ENCODE measurements around the gene ZFAND3. TPM values are rescaled to one million over a fixed set of nuclear protein-coding genes. Genes with fewer than 3 reads are reported as not detected.
"Not testable (repeated sequence)": the region's sequence is repeated elsewhere in the genome, so short reads cannot be mapped to it uniquely, and the experiment has no call there.

The ZFAND3 gene
- total RNA-seq, 4 donors from 2014 or later: 37.3 to 70.1 (median 55.2) TPM

DNA sequence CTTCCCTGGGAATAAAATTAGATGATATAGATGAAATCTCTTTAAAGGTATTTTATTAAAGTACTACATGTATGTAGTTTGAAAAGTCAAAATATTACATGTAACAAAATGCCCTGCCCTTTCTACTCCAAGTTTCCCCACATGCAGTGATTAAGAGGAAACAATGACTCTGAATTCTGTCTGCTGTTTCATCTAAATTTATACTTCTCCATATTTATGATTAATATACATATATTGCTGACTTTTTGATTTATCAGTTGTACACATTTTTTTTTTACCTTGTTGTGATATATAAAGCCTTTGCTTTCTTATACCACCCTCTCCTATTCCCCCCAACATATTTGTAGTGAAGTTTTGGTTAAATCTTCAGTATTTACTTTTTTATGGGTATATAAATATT is 127.9 kb downstream of the ZFAND3 start:
- no peaks in the 10 kb centered on the region for H3K9me3 ChIP-seq
- no peak overlapping the region for H3K4me3 ChIP-seq
- no peak for TF ChIP-seq CTCF (IDR thresholded peaks at IDR 0.05)
- TF ChIP-seq POLR2AphosphoS5 (IDR thresholded peaks at IDR 0.05): no peak
- no peak for TF ChIP-seq POLR2A (IDR thresholded peaks at IDR 0.05; ENCODE audit: low read depth)
- TF ChIP-seq EP300 (IDR thresholded peaks at IDR 0.05): no peak
- intact Hi-C loops (cut with DNase I): no loop called here
- H3K27ac ChIP-seq (replicated peaks in 1 of 4): no peak overlapping the region
- DNase-seq (ENCODE audit: extremely low spot score): no peak
- no peaks in the 10 kb centered on the region for H3K27me3 ChIP-seq
- H3K36me3 ChIP-seq: no peaks in the 10 kb centered on the region
- H3K4me1 ChIP-seq: peaks cover 6 to 68% (median 36%) of the 10 kb centered on the region in 4 donors

GRCh38 chr6:37948584-37948983 is 129.1 kb downstream of the ZFAND3 start:
- DNase-seq (ENCODE audit: extremely low spot score); H3K9me3 ChIP-seq; H3K27me3 ChIP-seq; H3K27ac ChIP-seq (replicated peaks in 1 of 4); intact Hi-C loops (cut with DNase I); H3K36me3 ChIP-seq; H3K4me3 ChIP-seq: not testable (repeated sequence)
- peaks cover 6 to 60% (median 33%) of the 10 kb centered on the region in 4 donors for H3K4me1 ChIP-seq
- WGBS: 93% methylated on average over 2 of the region's 2 CpGs

- H3K4me3 ChIP-seq: no peak overlapping the region
- no peak for DNase-seq (ENCODE audit: extremely low spot score)
- no peaks in the 10 kb centered on the region for H3K9me3 ChIP-seq
- intact Hi-C loops (cut with DNase I): no loop called here
- no peak for TF ChIP-seq EP300 (IDR thresholded peaks at IDR 0.05)
- TF ChIP-seq CTCF (IDR thresholded peaks at IDR 0.05): no peak
- TF ChIP-seq POLR2A (IDR thresholded peaks at IDR 0.05; ENCODE audit: low read depth): no peak
- no peak for TF ChIP-seq POLR2AphosphoS5 (IDR thresholded peaks at IDR 0.05)
- H3K27ac ChIP-seq (replicated peaks in 1 of 4): no peak overlapping the region
- no peaks in the 10 kb centered on the region for H3K36me3 ChIP-seq
- H3K4me1 ChIP-seq: peaks cover 10 to 50% (median 38%) of the 10 kb centered on the region in 4 donors
- 90% methylated on average over 2 of the region's 2 CpGs for WGBS
- H3K27me3 ChIP-seq: no peaks in the 10 kb centered on the region
Measured at GRCh38 chr6:37952027-37952426, 132.5 kb downstream of the ZFAND3 start.

- Histone ChIP-seq H3K27me3 (no peaks in the 10 kb centered on the region), H3K4me1 (peaks cover 11 to 46% (median 33%) of the 10 kb centered on the region in 4 donors), H3K9me3 (no peaks in the 10 kb centered on the region), H3K27ac (replicated peaks in 1 of 4) (no peak overlapping the region), H3K36me3 (no peaks in the 10 kb centered on the region), H3K4me3 (no peak overlapping the region)
- intact Hi-C loops (cut with DNase I): no loop called here
- no peak for TF ChIP-seq POLR2A (IDR thresholded peaks at IDR 0.05; ENCODE audit: low read depth)
- TF ChIP-seq EP300 (IDR thresholded peaks at IDR 0.05): no peak
- TF ChIP-seq CTCF (IDR thresholded peaks at IDR 0.05): no peak
- no peak for TF ChIP-seq POLR2AphosphoS5 (IDR thresholded peaks at IDR 0.05)
- no peak for DNase-seq (ENCODE audit: extremely low spot score)
Measured at GRCh38 chr6:37954791-37955190, 135.3 kb downstream of the ZFAND3 start.

- H3K4me3 ChIP-seq: no peak overlapping the region
- intact Hi-C loops (cut with DNase I): no loop called here
- WGBS: 77% methylated on average over 5 of the region's 5 CpGs
- H3K36me3 ChIP-seq: no peaks in the 10 kb centered on the region
- H3K27ac ChIP-seq (replicated peaks in 1 of 4): no peak overlapping the region
- TF ChIP-seq EP300 (IDR thresholded peaks at IDR 0.05) (no peak), POLR2AphosphoS5 (IDR thresholded peaks at IDR 0.05) (no peak)
- H3K4me1 ChIP-seq: peaks cover 11 to 41% (median 33%) of the 10 kb centered on the region in 4 donors
- H3K27me3 ChIP-seq: no peaks in the 10 kb centered on the region
- H3K9me3 ChIP-seq: no peaks in the 10 kb centered on the region
- DNase-seq (ENCODE audit: extremely low spot score): no peak
Measured at GRCh38 chr6:37956711-37957275, 137.3 kb downstream of the ZFAND3 start.

- no peaks in the 10 kb centered on the region for H3K9me3 ChIP-seq
- TF ChIP-seq POLR2A (IDR thresholded peaks at IDR 0.05; ENCODE audit: low read depth) (no peak), EP300 (IDR thresholded peaks at IDR 0.05) (no peak), CTCF (IDR thresholded peaks at IDR 0.05) (no peak), POLR2AphosphoS5 (IDR thresholded peaks at IDR 0.05) (no peak)
- H3K36me3 ChIP-seq: no peaks in the 10 kb centered on the region
- WGBS: 72% methylated on average over 3 of the region's 3 CpGs
- intact Hi-C loops (cut with DNase I): no loop called here
- H3K27ac ChIP-seq (replicated peaks in 1 of 4): no peak overlapping the region
- no peak overlapping the region for H3K4me3 ChIP-seq
- H3K4me1 ChIP-seq: peaks cover 11 to 31% (median 20%) of the 10 kb centered on the region in 4 donors
- no peaks in the 10 kb centered on the region for H3K27me3 ChIP-seq
- no peak for DNase-seq (ENCODE audit: extremely low spot score)
Measured at GRCh38 chr6:37959061-37959460, 139.5 kb downstream of the ZFAND3 start.
